HG03558 (cell line): ENCODE measurements around the gene SRRM2.

Experiments
- ATAC-seq: cut with Tn5 transposase; IDR thresholded peaks from one replicate; pipeline ENCODE4 v1.9.1; 2021; ENCODE audit warnings: moderate number of reproducible peaks; ENCODE audit not compliant: unreplicated experiment; ENCODE audit errors: extremely low read depth

SRRM2 gene

DNA sequence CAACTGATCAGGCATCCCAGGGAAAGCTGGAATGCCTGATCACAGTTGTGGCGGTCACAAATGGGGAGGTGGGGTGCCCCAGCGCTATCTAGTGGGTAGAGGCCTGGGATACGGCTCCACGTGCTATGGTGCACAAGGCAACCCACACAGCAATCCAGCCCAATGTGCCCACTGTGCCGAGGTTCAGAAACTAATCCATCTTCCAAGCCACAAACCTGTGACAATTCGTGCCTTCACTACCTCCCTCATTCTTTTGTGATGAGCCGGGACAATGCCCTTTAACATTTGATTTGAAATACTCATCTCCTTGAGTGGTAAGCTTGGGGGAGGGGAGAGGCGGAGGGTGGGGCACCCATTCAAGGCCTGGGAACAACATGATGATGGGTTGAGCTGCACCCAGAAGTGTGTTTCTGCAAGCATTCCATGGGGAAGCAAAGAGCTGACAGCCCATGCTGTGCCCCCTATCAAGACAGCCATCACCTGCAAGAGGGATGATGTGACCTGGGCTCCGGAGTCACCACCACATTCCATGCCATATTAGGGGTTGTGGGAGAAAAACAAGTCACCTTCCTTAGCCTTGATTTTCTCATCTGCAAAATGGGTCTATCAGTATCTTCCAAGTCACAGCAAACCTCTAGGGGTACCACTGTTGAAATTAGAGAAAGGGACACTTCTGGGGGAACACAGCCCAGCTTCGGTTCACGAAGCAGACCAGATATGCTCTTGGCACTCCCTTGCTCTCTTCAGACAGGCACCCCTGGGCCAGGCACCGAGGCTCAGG lies 20.9 kb downstream of the SRRM2 start:
- no peak for ATAC-seq

DNA sequence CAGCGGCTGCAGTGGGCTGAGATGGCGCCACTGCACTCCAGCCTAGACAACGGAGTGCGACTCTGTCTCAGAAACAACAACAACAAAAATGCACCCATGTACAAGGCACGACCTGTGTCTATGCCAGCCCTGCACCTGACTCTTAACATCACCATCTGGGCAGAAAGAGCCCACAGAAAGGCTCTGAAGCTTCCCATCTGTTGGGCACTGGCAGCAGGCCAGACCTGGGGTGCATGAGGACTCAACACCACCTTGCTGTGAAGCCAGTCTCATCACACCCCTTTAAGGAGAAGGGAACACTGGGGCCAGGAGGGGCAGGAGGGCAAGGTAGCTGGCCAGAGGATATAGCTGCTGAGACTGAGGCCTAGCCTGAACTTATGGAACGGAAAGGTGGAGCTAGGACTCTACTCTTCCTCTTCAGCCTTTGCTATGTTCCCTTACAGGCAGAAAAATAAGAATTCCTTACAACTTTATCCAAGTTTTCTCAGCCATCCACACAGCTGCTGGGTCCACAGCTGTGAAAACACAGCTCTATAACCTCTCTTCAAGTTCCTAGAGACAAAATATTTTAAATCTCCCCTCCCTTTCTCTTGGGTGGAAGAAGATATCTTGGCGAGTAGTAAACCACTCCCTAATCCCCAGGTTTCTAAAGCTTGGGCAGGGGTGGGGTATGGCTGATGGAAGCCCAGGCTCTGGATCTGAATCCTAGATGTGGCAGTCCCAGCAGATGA lies 21.9 kb downstream of the SRRM2 start:
- ATAC-seq = no peak

DNA sequence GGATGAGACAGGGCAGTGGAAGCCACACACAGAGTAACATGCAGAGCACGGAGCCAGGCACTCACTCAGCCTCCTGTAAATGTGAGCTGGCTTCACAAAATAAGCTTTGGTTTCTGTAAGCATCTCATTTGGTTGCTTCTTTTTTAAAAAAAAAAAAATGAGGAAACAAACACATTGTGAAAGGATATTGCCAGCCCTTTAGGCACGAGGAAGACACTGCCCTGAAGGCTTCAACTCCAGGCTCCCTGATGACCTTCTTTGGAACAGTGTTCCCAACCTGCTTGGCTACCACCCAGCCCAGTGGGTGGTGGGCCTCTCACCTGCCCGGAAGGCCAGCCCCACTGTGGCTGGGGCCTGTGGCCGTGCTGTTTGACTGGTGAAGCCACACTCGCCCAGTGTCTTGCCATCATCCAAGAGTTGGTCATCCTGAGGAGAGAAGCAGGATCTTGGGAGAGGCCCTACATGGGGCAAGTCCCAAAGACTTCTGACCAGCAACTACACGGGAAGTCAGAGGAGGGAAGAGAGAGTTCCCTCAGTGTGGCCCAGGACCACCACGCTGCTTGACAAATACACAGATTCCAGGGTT lies 22.8 kb downstream of the SRRM2 start:
- ATAC-seq = no peak

DNA sequence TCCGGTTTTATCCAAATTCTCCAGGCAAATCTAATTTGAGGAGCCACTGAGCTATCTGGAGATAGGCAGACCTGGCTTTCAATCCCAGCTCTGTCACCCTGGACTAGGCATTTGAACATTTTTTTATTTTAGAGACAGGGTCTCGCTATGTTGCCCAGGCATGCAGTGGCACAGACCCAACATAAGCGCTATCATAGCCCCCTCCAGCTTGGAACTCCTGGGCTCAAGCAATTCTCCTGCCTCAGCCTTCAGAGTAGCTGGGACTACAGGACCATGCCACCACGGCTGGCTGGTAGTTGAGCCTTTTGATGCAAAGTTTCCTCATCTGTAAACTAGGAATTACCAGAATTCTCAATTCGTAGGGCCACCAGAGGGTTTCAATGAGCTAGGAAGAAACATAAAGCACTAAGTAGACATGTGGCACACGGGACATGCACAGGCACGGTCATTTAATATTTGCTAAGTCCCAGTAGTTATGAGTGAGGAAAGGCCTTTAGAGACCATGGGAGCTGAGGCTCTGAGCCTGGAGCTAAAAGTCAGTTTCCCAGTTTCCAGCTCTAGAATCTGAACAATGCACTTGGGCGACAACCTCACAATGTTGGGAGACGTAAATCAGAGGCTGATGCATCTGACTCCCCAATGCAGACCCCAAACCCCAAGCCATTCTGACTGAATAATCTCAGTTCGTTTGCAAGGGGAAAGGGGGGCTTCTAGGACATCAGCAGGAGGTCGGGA lies 23.5 kb downstream of the SRRM2 start:
- ATAC-seq = no peak

DNA sequence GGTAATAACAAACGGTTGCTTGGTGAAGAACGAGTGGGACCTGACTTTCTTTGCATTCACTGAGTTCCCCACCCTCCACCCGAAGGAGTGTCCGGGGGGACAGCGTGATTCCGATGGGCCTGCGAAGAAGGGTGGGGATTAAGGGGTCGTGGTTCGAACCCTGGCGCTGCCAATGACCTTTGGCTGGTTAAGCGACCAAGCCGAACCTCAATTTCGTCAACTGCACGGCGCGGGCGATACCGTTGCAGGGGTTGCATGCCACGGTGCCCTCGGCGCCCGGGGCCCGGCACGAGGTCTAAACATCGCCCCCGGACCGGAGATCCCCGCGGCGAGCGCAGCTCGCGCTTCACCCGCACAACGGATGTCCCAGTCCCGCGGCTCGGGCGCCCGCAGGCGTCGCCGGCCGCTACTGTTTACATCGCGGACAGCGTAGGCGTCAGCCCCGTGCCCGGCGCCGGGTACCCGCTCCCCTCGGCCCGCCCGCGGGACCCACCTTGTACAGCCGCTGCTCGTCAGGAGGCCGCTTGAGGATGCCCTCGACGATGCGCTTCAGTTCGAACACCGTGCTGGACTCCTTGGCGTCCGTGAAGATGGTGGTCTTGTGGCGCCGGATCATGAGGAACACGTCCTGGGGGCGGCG lies 24.2 kb downstream of the SRRM2 start:
- ATAC-seq = no peak

DNA sequence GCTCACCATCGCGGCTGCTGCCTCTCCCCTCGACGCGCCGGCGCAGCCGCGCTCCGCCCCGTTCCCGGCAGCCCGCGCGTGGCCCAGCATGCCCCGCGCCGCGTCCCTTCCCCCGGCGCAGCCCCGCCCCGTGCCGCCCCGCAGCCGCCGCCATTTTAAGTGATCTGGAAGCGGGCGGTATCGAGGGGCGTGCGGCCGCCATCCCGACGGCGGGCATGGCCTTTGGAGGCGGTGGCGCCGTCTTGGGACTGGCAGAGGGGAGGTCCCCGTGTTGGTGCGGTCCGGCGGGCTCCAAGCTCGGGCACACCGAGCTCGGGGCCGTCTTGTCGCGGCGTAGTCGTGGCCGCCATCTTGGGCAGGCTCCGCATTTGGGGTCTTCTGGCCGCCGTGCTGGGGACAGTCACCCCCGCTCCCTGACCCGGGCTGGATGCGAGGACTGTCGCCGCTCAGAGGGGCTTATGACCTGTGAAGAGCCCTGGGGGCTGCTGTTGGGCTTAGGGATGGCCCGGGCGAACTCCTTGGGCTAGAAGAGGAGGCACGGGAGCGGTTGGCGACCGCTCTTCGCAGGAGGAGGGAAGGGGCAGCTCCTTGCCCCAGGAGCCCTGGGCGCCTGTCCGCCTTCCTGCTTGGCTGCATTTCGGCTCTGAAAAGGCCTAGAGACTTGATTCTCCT lies 24.9 kb downstream of the SRRM2 start, which contains the start of gene ELOB:
Gene ELOB, minus strand, starts transcription at position 50 of the 672 bp plus-strand sequence. Its CDS starts 41 bp downstream, at position 9.
- no peak for ATAC-seq

DNA sequence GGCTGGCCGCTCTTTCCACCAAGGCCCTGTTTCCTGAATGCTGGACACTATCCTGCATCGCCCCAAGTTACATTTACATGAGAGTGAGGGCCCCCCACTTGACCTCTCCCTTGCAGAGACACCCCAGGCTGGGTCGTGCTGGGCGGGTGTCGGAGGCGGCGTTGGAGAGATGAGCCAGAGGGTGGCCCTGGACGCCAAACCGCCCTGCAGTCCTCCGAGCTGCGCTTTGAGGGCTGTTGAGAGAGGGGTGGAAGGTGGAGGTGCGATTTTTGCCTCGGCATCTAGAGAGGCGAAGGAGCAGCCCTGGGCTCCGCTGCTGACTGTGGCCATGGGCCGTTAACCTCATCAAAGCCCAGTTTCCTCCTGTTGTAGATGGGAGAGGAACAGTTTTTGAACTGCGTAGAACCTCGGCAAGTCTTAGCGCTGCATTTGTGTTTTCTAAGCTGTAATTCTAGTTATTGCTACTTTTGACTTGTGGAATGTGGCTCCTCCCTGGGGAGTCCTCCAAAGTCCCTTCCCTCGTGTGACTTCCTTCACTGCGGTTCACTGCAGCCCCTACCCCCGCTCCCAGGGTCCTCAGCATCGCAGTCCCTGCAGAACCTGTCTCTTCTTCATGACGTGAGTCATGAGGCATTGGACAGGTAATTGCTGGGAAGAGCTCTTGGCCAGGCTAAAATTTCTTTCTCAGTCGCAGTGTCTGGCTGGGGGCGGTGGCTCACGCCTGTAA lies 25.6 kb downstream of the SRRM2 start:
- no peak for ATAC-seq

DNA sequence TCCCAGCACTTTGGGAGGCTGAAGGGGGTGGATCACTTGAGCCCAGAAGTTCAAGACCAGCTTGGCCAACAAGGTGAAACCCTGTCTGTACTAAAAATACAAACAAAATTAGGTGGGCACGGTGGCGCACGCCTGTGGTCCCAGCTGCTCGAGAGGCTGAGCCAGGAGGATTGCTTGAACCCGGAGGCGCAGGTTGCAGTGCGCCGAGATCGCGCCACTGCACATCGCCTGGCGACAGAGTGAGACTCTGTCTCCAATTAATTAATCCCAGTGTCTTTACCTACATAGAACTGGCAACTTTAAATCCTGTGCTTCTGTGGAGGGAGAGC lies 26.2 kb downstream of the SRRM2 start:
- ATAC-seq = no peak

DNA sequence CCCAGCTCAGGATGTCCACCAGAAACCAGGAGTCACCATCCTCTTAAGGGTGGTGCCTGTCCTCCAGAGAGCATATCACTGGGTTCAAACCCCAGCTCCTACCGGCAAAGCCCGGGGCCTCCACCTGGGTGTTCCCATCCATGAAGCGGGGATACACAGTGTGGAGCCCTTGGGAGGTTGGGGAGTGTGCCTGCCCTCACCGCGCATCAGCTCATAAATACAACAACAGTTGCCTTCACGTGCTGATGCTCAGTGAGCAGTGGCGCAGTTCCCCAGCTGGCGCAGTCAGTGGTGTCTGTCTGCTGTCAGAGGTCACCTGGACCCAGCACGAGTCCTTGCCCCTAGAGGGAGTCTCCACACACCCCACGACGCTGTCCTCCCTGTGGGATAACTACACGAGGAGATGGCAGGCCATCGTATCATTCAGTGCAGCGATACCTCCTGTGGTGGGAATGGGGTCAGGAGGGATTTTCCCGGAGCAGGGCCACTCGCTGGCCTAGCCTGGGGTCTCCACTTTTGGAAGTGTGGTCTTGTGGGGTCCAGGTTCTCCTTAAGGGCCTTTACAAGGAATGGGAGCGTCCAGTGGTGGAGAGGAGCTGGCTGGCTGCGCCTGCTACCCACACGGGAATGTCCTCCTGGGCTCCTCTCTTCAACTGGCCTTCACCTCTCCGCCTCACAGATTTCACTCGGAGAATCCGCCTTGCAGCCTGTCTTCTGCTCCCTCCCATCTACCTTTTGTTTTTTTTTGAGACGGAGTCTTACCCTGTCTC lies 26.9 kb downstream of the SRRM2 start:
- ATAC-seq = no peak

DNA sequence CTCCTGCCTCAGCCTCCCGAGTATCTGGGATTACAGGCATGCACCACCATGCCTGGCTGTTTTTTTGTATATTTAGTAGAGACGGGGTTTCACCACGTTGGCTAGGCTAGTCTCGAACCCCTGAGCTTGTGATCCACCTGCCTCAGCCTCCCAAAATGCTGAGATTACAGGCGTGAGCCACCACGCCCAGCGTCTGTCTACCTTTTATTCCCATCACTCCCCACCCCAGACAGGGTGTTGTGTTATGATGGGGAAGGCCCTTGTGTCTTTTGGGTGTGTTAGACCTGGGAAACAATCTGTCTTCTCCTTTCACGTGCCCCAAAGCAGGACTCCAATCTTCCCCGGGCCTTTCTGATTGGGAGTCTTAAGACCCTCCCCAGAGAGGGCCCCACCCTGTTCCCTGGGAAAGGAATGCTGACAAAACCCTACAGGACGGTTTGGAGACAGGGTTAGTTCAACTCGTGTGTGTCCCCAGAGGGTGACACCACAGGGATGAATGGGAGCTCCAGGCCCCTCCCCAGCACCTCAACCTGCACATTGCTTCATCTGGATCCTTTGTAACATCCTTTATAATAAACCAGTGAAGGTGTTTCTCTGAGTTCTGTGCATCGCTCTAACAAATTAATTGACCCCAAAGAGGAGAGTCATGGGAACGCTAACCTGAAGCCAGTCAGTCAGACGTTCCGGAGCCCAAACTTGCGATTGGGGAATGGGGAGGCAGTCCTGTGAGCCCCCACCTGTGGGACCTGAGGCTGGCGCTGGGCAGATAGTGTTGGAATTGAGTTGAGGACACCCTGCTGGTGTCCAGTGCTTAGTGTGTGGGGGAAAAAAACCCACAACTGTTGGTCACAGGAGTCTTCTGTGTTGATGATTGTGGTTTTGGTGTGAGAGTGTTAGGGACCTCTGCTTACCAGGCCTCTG lies 27.8 kb downstream of the SRRM2 start:
- no peak for ATAC-seq

DNA sequence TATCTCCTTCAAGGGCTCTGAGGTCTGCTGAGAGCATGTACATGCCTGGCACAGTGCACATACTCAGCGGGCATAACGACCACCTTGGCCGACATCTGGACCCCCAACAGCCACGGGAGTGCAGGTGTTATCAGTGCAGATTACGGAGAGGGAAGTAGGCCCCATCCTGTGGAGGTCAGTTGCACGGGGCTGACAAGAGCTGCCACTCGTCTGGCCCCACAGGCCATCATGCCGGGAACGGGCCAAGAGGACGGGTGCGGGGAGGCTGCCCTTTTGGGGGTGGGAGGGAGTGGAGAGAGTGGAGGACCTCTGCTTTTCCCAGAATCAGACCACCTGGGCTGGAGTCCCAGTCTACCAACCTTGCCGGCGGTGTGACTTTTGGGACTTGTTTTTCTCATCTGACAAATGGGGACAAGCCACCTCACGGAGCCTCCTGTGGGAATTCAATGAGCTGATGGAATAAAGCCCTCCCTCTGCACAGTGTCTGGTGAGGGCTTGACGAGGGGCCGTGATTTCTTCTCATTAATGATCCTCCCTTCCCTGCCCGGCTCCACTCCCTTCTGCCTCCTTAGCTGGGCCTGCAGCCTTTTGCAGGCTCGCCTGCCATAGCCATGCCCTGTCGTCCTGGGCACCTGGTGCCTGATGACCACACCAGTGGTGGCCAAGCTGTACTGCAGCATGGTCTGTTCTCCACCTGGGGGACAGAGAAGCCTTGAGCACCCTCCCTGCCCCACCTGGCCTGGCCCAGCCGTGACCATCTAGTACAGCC lies 30.3 kb downstream of the SRRM2 start:
- ATAC-seq = no peak

DNA sequence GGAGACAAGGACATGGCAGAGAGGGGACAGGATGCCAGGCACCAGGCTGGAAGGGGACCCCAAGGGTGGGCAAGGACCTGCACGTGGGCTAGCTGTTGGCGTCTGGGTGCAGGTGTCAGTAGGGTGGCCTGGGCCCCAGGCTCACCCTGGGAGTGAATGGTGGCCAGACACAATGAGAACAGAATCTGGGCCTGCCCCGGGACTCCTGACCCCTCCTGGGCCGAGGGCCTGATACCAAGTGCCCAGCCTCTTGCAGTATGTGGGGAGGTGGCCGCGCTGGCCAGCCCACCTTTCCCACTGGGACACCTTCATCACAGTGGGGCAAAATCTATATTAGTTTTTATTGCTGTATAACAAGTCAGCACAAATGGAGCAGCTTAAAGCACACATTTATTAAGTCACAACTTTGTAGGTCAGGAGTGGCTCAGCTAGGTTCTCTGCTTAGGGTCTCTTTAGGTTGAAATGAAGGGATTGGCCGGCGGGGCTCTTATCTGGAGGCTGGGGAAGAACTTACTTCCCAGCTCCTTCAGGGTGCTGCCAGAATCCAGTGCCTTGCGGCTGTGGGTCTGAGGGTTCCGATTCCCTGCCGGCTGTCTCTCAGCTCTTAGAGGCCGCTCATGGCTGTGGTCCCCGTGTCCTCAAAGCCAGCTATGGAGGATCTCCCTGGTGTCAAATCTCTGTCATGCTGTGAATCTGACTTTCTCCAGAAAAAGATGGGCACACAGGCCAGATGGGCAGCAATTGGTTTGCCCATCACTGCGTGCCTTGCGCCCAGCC lies 31.3 kb downstream of the SRRM2 start:
- ATAC-seq = no peak

DNA sequence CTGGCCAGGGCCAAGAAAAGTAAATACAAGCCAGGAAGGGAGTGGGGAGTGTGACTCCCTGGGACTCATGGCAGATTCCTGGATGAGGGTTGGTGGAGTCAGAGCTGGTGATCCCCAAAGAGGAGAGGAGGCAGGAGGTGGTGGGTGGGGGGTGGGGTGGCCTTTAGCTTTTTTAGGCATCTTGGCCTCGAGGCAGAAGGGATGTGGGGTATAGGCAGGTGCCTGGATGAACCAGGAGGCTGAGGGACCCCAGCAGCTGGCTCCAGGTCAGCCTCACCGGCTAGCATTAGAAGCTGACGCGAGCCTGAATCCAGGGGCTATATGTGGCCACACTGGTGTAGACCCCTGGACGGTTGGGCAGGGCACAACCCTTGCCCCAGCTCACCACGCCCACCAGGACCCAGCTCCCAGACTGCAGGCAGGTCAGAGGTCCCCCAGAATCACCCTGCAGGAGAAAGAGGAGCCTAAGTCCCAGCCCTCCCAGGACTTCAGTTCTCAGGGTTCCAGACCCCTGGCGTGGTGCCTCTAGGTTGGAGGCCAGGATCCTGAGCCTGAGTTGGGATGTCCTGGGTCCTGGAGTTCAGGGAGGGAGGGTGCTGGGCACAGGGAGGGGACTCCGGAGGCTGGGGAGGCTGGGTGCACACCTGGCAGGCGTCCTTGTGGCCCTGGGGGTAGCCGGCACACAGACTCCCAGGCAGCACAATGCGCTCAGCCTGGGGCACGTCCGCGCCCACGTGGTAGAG lies 32.1 kb downstream of the SRRM2 start:
- ATAC-seq = no peak

DNA sequence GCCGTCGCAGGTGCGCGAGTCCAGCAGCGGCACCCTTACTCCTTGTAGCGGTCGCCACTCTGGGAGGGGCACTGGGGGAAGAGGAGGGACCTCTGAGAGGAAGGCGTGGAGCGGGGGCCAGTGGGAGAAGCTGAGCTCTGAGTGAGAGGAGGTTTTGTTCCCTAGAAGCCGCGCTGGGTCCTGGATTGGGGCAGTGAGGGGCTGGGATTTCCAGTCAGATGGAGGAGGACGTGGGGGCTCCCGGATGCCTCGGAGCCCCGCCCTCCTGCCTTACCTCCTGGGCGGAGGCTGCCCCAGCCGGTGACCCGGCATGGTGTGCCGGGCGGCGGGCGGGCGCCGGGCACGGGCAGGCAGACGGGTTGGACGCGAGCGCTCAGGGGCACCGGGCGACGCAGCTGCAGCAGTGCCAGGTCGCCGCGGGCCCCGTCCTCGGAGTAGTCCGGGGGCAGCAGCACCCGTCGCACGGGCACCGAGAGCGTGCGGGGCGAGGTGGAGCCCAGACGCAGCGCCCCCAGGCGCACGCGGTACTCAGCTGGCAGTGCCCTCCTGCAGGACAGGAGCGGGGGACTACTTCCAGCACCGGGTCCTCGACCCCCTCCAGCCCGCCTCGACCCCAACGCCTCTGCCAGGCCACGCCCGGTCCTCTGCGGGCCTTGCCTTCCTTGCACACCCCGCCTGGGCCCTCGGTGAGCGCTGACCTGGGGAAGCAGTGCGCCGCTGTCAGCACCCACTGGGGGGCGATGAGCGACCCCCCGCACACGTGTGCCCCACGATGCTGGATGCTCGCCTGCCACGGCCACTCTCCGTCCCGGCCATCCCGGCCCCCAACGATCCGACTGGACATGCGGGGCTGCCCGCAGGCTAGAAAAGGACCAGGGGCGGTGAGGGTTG lies 32.9 kb downstream of the SRRM2 start:
- ATAC-seq = no peak
